HG03520 (cell line): ENCODE results near the gene DOCK4.

ENCODE experiments used
- ATAC-seq: cut with Tn5 transposase; IDR thresholded peaks from one replicate; pipeline ENCODE4 v1.9.1; 2021; ENCODE audit warnings: mild to moderate bottlenecking, moderate library complexity; ENCODE audit not compliant: unreplicated experiment

Gene DOCK4

GRCh38 chr7:111749625-111750024 lies 456.6 kb downstream of the DOCK4 start:
- no peak for ATAC-seq

GRCh38 chr7:111747718-111748117 lies 458.5 kb downstream of the DOCK4 start:
- no peak for ATAC-seq

- ATAC-seq, result no peak
These were observed 459.2 kb downstream of the DOCK4 start for GRCh38 chr7:111746950-111747349.

GRCh38 chr7:111744501-111745155 lies 461.6 kb downstream of the DOCK4 start:
- no peak for ATAC-seq

- no peak for ATAC-seq
These were observed 462.9 kb downstream of the DOCK4 start for GRCh38 chr7:111743244-111743847.

- peak; percentile 95 for ATAC-seq
These were observed 464.4 kb downstream of the DOCK4 start for GRCh38 chr7:111741811-111742240.

- no peak for ATAC-seq
These were observed 465.3 kb downstream of the DOCK4 start for GRCh38 chr7:111740942-111741341.

- no peak for ATAC-seq
These were observed 469.7 kb downstream of the DOCK4 start for GRCh38 chr7:111736552-111736874.

GRCh38 chr7:111735661-111736551 lies 470.3 kb downstream of the DOCK4 start:
- peak; percentile 45 for ATAC-seq

GRCh38 chr7:111734954-111735660 lies 471.1 kb downstream of the DOCK4 start:
- no peak for ATAC-seq

- no peak for ATAC-seq
These were observed 473.3 kb downstream of the DOCK4 start for GRCh38 chr7:111732923-111733322.

- ATAC-seq, result peak; percentile 74
These were observed 475.5 kb downstream of the DOCK4 start for GRCh38 chr7:111730476-111731300.

GRCh38 chr7:111730057-111730456 lies 476.1 kb downstream of the DOCK4 start:
- no peak for ATAC-seq

GRCh38 chr7:111729483-111729882 lies 476.7 kb downstream of the DOCK4 start:
- no peak for ATAC-seq

GRCh38 chr7:111728635-111728995 lies 477.6 kb downstream of the DOCK4 start:
- no peak for ATAC-seq

- no peak for ATAC-seq
These were observed 478.1 kb downstream of the DOCK4 start for GRCh38 chr7:111727905-111728634.

- no peak for ATAC-seq
These were observed 487.3 kb downstream of the DOCK4 start for GRCh38 chr7:111718886-111719285.

- no peak for ATAC-seq
These were observed 494.7 kb downstream of the DOCK4 start for GRCh38 chr7:111711426-111712065.

GRCh38 chr7:111710839-111711380 lies 495.3 kb downstream of the DOCK4 start:
- ATAC-seq, result no peak
